Measurements from ENCODE around the gene BPIFA1. TPM values are rescaled to one million over a fixed set of nuclear protein-coding genes. Genes with fewer than 3 reads are reported as not detected.

The BPIFA1 gene
- total RNA-seq, 4 donors from 2014 or later: not detected

- no peaks in the 10 kb centered on the region for H3K9me3 ChIP-seq
- no peak overlapping the region for H3K27ac ChIP-seq
- no peak for TF ChIP-seq POLR2A (IDR thresholded peaks at IDR 0.05)
- peaks cover 0 to 3% (median 0%) of the 10 kb centered on the region in 3 donors for H3K27me3 ChIP-seq
- DNase-seq (no peak), ATAC-seq (no peak)
- no peaks in the 10 kb centered on the region for H3K36me3 ChIP-seq
- H3K4me3 ChIP-seq: no peak overlapping the region
- in situ Hi-C loops (cut with MboI; ENCODE audit: low sequenced_read_pairs in 4 of 4) (loop anchor here in 2 of 4 donors (25.0 kb wide), 2 partner anchors 364 to 489 kb away; no protein-coding TSS in a partner anchor), intact Hi-C loops (cut with DNase I; ENCODE audit: low total_unique reads) (no loop called here)
- H3K4me1 ChIP-seq: no peaks in the 10 kb centered on the region
Observed at GRCh38 chr20:33275871-33276270, 40.1 kb downstream of the BPIFA1 start.

GRCh38 chr20:33276303-33277113, 40.7 kb downstream of the BPIFA1 start:
- Histone ChIP-seq H3K27me3 (peaks cover 0 to 3% (median 0%) of the 10 kb centered on the region in 3 donors), H3K27ac (no peak overlapping the region)
- no peak for TF ChIP-seq CTCF (IDR thresholded peaks at IDR 0.05 in 4 of 5, conservative IDR thresholded peaks at IDR 0.05 in 1 of 5)
- TF ChIP-seq POLR2A (IDR thresholded peaks at IDR 0.05): no peak

GRCh38 chr20:33277471-33278441, 42.0 kb downstream of the BPIFA1 start:
- Histone ChIP-seq H3K9me3 (no peaks in the 10 kb centered on the region), H3K36me3 (no peaks in the 10 kb centered on the region), H3K4me1 (no peaks in the 10 kb centered on the region), H3K4me3 (no peak overlapping the region), H3K27ac (no peak overlapping the region), H3K27me3 (peaks cover 0 to 3% (median 0%) of the 10 kb centered on the region in 3 donors)
- no peak for DNase-seq
- in situ Hi-C loops (cut with MboI; ENCODE audit: low sequenced_read_pairs in 4 of 4) (loop anchor here in 2 of 4 donors (25.0 kb wide), 2 partner anchors 365 to 490 kb away; no protein-coding TSS in a partner anchor), intact Hi-C loops (cut with DNase I; ENCODE audit: low total_unique reads) (no loop called here)
- no peak for TF ChIP-seq POLR2A (IDR thresholded peaks at IDR 0.05)
- TF ChIP-seq CTCF (IDR thresholded peaks at IDR 0.05 in 4 of 5, conservative IDR thresholded peaks at IDR 0.05 in 1 of 5): no peak
- ATAC-seq: no peak

More at GRCh38 chr20:33276303-33277113, 40.7 kb downstream of the BPIFA1 start:
- no peaks in the 10 kb centered on the region for H3K4me1 ChIP-seq
- in situ Hi-C loops (cut with MboI; ENCODE audit: low sequenced_read_pairs in 4 of 4) (loop anchor here in 2 of 4 donors (25.0 kb wide), 2 partner anchors 364 to 489 kb away; no protein-coding TSS in a partner anchor), intact Hi-C loops (cut with DNase I; ENCODE audit: low total_unique reads) (no loop called here)
- ATAC-seq (no peak), DNase-seq (no peak)
- no peaks in the 10 kb centered on the region for H3K36me3 ChIP-seq
- H3K4me3 ChIP-seq: no peak overlapping the region
- H3K9me3 ChIP-seq: no peaks in the 10 kb centered on the region

GRCh38 chr20:33278700-33279099, 42.9 kb downstream of the BPIFA1 start:
- TF ChIP-seq CTCF (IDR thresholded peaks at IDR 0.05 in 4 of 5, conservative IDR thresholded peaks at IDR 0.05 in 1 of 5) (no peak), POLR2A (IDR thresholded peaks at IDR 0.05) (no peak)
- intact Hi-C loops (cut with DNase I; ENCODE audit: low total_unique reads): no loop called here

More at GRCh38 chr20:33278700-33279099, 42.9 kb downstream of the BPIFA1 start:
- no peaks in the 10 kb centered on the region for H3K36me3 ChIP-seq
- H3K9me3 ChIP-seq: no peaks in the 10 kb centered on the region
- in situ Hi-C loops (cut with MboI; ENCODE audit: low sequenced_read_pairs in 4 of 4): loop anchor here in 2 of 4 donors (25.0 kb wide), 2 partner anchors 366 to 491 kb away; no protein-coding TSS in a partner anchor
- H3K27me3 ChIP-seq: peaks cover 0 to 3% (median 0%) of the 10 kb centered on the region in 3 donors
- H3K4me1 ChIP-seq: no peaks in the 10 kb centered on the region
- DNase-seq (no peak), ATAC-seq (no peak)
- no peak overlapping the region for H3K4me3 ChIP-seq
- no peak overlapping the region for H3K27ac ChIP-seq
